ENCODE data around the gene CHCHD6. TPM values are rescaled to one million over a fixed set of nuclear protein-coding genes. Genes with fewer than 3 reads are reported as not detected.

The CHCHD6 gene
- total and polyA plus RNA-seq, 8 donors = 5.0 to 10.9 (median 6.0) TPM

DNA sequence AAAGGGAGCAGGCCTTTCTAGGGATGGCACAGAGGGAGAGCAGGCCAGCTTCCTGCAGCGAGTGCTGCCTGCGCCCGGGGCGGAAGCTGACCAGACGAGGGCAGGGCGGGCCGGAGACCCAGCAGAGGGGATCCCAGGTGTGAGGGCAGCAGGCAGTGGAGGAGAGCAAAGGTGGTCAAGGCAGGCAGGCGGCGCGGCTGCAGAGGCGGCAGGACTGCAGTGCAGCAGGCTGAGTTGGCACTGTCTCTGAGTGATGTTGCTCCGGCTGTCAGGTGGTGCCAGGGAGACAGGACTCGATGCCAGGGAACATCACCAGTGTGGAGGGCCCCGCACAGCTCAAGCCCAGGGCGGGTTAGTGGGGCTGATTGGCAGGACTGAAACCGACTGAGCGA, 256.6 kb downstream of the CHCHD6 start:
- no peak for TF ChIP-seq CTCF (IDR thresholded peaks at IDR 0.05)

GRCh38 chr3:126961191-126961790, 257.3 kb downstream of the CHCHD6 start:
- Histone ChIP-seq H3K27ac (no peak overlapping the region), H3K36me3 (no peaks in the 10 kb centered on the region), H3K27me3 (no peaks in the 10 kb centered on the region), H3K4me3 (no peak overlapping the region), H3K9me3 (no peaks in the 10 kb centered on the region), H3K4me1 (peaks cover 0 to 11% (median 11%) of the 10 kb centered on the region in 3 donors)
- no peak for TF ChIP-seq CTCF (IDR thresholded peaks at IDR 0.05)
- 52 to 54% methylated on average over 8 of the region's 8 CpGs for WGBS, 2 donors
- intact Hi-C loops (cut with DNase I) = no loop called here
- FAIRE-seq (no peak), ATAC-seq (peak; percentile 71 to 91 (median 86)), DNase-seq (peak in 4 of 6 donors; percentile 47 to 67 (median 54))

More for the DNA sequence above, 256.6 kb downstream of the CHCHD6 start:
- H3K27me3 ChIP-seq = no peaks in the 10 kb centered on the region
- H3K4me1 ChIP-seq = peaks cover 0 to 11% (median 11%) of the 10 kb centered on the region in 3 donors
- FAIRE-seq (no peak), ATAC-seq (peak in 3 of 4 donors; percentile 6 to 8 (median 7)), DNase-seq (peak in 1 of 6 donors; percentile 54)
- H3K4me3 ChIP-seq = no peak overlapping the region
- no peaks in the 10 kb centered on the region for H3K9me3 ChIP-seq
- no peak overlapping the region for H3K27ac ChIP-seq
- 85 to 86% methylated on average over 17 of the region's 17 CpGs for WGBS, 2 donors
- no peaks in the 10 kb centered on the region for H3K36me3 ChIP-seq
- intact Hi-C loops (cut with DNase I) = no loop called here

DNA sequence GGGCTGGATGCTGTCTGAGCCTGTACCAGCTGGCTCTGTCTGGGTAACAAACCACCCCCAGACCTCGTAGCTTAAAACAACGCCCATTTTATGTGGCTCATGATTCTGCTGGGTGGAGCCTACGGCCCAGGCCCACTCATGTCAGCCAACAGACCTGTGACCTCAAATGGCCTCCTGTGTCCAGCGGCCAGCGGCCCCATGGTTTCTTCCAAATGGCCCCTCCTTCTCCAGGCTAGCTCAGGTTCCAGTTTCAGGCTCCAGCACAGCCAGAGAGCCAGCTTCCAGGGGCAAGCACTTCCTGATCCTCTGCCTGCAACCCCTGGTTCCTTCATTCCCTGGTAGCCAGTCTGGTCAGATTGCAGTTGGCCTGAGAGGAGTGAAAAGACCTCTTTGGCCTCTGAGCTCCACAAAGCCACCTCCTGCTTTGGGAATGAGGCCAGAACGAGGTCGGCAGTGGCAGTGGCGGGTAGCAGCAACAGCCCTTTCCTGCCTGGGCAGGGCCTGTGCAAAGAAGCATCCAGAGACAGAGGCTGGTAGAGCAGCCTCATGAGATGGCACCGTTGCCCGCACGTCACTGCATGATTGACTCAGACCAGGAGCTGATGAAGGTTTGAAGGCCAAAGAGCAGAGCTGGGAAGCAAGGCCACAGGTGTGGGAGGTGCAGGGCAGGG, 257.9 kb downstream of the CHCHD6 start:
- ATAC-seq = peak in 2 of 4 donors; percentile 9 to 15
- Histone ChIP-seq H3K4me3 (no peak overlapping the region), H3K4me1 (peaks cover 0 to 11% (median 11%) of the 10 kb centered on the region in 3 donors), H3K27ac (no peak overlapping the region), H3K36me3 (no peaks in the 10 kb centered on the region), H3K9me3 (no peaks in the 10 kb centered on the region), H3K27me3 (no peaks in the 10 kb centered on the region)
- peak in 2 of 6 donors; percentile 38 to 44 for DNase-seq
- WGBS, 2 donors = 86 to 87% methylated on average over 11 of the region's 11 CpGs
- intact Hi-C loops (cut with DNase I) = no loop called here
- TF ChIP-seq CTCF (IDR thresholded peaks at IDR 0.05) = no peak
- no peak for FAIRE-seq

DNA sequence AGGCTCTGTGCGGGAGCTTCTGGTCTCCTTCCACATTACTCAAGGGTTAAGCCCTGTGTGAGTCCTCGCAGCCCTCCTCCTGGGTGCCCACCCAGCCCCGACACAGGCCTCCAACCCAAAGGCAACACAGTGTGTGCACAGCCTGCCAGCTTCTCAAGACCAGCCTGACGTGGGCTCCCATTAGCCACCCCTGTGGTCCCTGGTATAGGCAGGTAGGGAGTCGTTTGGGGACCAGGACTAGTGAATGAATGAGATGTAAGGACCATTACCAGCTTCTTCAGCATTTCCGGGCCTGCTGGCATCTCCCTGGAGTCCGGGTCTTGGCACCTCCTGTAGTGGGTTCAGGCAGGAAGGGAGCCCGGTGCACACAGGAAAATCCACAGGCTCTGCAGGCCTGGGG, 258.7 kb downstream of the CHCHD6 start:
- ATAC-seq = no peak
- 87 to 90% methylated on average over 8 of the region's 8 CpGs for whole genome bisulfite sequencing, 2 donors
- Histone ChIP-seq H3K27ac (no peak overlapping the region), H3K4me3 (no peak overlapping the region), H3K36me3 (no peaks in the 10 kb centered on the region), H3K9me3 (no peaks in the 10 kb centered on the region), H3K4me1 (peaks cover 0 to 11% (median 11%) of the 10 kb centered on the region in 3 donors), H3K27me3 (no peaks in the 10 kb centered on the region)
- no peak for FAIRE-seq
- peak in 2 of 6 donors; percentile 34 to 38 for DNase-seq
- no peak for TF ChIP-seq CTCF (IDR thresholded peaks at IDR 0.05)
- intact Hi-C loops (cut with DNase I) = no loop called here

Data from pancreas (tissue), 10 donors.